HepG2 (cell line): ENCODE data around the gene NOL4L. TPM values are rescaled to one million over a fixed set of nuclear protein-coding genes. Genes with fewer than 3 reads are reported as not detected.
A peak's percentile ranks its signal among the peaks of the same experiment; 100 is the strongest.

Source experiments
- RXRB ChIP-seq: IDR thresholded peaks from 2 replicates; pipeline ENCODE4 v1.6.1; 2016; ENCODE audit warnings: borderline replicate concordance, missing genetic modification reagents, missing compliant biosample characterization
- ZNF333 ChIP-seq: sonication (generic); formaldehyde crosslinking; IDR thresholded peaks from 2 replicates; pipeline ENCODE4 v1.4.0; 2020; ENCODE audit warnings: mild to moderate bottlenecking, missing genetic modification reagents, borderline replicate concordance
- ZNF749 ChIP-seq: sonication (generic); formaldehyde crosslinking; IDR thresholded peaks from 2 replicates; pipeline ENCODE4 v1.8.0; 2022; ENCODE audit warnings: mild to moderate bottlenecking, missing genetic modification reagents, moderate library complexity, borderline replicate concordance
- polyA plus RNA-seq, 8 experiments: library from polyadenylated mRNA; depleted of rRNA in 3 of 8; stranded (reverse) in 7 of 8; unstranded in 1 of 8; fragments of >200 nt; fragmentation: Illumina TruSeq in 4 of 8; extraction: Trizol in 4 of 8; gene quantifications; 2 replicates each; pipeline versions ENCODE4 v1.2.1 to v1.2.3, GENCODE V29; 2011 to 2016; ENCODE audit warnings: low read depth in 4 of 8, missing spikeins in 1 of 8, mixed read lengths in 1 of 8; ENCODE audit not compliant: insufficient read depth in 1 of 8
- total RNA-seq, 5 experiments: library from RNA; depleted of rRNA; stranded (reverse); fragments of >200 nt; fragmentation: Illumina TruSeq; extraction: Trizol; gene quantifications; 2 replicates each; pipeline ENCODE4 v1.2.3, GENCODE V29; 2016; ENCODE audit warnings: low read depth in 1 of 5
- TF ChIP-seq, protein P1 (sequence below): sonication (generic); formaldehyde crosslinking; IDR thresholded peaks from 2 replicates; pipeline ENCODE4 v1.5.1; 2020; ENCODE audit warnings: mild to moderate bottlenecking, missing genetic modification reagents, borderline replicate concordance
- TF ChIP-seq, protein P2 (sequence below): sonication (generic); formaldehyde crosslinking; IDR thresholded peaks from 2 replicates; pipeline ENCODE4 v1.4.0; 2020; ENCODE audit warnings: missing genetic modification reagents, borderline replicate concordance

Gene NOL4L
- total and polyA plus RNA-seq, 2 of the 13 experiments (the other 11 are each of a cell fraction or from before 2014, with no cell fraction given): 16.6 to 35.4 TPM

DNA sequence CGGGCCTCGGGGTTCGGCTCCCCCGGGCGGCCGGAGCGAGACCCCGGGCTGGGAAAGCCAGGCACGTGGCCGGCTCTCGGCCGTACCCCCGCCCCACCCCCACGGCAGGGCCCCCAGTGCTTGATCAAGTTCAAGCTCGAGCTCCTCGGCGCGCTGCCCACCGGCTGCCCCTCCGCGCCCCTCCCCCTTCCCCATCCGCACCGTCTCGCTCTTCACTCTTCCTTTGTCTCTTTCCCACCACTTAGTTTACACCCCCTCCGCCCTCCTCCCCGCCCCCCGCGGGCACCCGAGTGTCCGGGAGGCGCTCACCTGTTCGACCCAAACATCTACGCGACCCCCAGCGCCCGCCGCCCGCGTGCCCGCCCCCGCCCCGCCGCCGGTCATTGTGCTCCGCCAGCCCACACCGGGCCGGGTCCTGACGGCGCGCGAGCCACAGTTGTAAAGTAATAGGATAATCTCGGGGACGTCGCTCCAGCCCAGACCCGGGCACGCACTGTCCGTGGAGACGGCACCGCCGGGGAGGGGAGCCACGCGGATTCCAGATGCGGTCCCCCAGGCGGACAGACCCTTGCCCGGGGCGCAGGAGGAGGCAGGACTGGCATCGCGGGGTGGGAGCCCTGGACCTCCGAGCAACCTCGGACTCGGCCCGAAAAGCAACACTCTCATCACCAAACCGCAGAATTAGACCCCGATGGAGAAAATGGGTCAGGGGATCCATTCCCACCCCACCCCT lies 100.7 kb downstream of the NOL4L start (continued):
- TF ChIP-seq, protein P1, sequence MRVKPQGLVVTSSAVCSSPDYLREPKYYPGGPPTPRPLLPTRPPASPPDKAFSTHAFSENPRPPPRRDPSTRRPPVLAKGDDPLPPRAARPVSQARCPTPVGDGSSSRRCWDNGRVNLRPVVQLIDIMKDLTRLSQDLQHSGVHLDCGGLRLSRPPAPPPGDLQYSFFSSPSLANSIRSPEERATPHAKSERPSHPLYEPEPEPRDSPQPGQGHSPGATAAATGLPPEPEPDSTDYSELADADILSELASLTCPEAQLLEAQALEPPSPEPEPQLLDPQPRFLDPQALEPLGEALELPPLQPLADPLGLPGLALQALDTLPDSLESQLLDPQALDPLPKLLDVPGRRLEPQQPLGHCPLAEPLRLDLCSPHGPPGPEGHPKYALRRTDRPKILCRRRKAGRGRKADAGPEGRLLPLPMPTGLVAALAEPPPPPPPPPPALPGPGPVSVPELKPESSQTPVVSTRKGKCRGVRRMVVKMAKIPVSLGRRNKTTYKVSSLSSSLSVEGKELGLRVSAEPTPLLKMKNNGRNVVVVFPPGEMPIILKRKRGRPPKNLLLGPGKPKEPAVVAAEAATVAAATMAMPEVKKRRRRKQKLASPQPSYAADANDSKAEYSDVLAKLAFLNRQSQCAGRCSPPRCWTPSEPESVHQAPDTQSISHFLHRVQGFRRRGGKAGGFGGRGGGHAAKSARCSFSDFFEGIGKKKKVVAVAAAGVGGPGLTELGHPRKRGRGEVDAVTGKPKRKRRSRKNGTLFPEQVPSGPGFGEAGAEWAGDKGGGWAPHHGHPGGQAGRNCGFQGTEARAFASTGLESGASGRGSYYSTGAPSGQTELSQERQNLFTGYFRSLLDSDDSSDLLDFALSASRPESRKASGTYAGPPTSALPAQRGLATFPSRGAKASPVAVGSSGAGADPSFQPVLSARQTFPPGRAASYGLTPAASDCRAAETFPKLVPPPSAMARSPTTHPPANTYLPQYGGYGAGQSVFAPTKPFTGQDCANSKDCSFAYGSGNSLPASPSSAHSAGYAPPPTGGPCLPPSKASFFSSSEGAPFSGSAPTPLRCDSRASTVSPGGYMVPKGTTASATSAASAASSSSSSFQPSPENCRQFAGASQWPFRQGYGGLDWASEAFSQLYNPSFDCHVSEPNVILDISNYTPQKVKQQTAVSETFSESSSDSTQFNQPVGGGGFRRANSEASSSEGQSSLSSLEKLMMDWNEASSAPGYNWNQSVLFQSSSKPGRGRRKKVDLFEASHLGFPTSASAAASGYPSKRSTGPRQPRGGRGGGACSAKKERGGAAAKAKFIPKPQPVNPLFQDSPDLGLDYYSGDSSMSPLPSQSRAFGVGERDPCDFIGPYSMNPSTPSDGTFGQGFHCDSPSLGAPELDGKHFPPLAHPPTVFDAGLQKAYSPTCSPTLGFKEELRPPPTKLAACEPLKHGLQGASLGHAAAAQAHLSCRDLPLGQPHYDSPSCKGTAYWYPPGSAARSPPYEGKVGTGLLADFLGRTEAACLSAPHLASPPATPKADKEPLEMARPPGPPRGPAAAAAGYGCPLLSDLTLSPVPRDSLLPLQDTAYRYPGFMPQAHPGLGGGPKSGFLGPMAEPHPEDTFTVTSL: no peak; the same call in 1 of the 2 replicates
- TF ChIP-seq RXRB (CRISPR knock-in tag) (0 out of 2 replicates have a peak, but pooled peaks have one; percentile 2), ZNF749 (CRISPR knock-in tag) (0 out of 2 replicates have a peak, but pooled peaks have one; percentile 56), ZNF333 (peak; percentile 55; the same call in 1 of the 2 replicates)
- TF ChIP-seq, protein P2, sequence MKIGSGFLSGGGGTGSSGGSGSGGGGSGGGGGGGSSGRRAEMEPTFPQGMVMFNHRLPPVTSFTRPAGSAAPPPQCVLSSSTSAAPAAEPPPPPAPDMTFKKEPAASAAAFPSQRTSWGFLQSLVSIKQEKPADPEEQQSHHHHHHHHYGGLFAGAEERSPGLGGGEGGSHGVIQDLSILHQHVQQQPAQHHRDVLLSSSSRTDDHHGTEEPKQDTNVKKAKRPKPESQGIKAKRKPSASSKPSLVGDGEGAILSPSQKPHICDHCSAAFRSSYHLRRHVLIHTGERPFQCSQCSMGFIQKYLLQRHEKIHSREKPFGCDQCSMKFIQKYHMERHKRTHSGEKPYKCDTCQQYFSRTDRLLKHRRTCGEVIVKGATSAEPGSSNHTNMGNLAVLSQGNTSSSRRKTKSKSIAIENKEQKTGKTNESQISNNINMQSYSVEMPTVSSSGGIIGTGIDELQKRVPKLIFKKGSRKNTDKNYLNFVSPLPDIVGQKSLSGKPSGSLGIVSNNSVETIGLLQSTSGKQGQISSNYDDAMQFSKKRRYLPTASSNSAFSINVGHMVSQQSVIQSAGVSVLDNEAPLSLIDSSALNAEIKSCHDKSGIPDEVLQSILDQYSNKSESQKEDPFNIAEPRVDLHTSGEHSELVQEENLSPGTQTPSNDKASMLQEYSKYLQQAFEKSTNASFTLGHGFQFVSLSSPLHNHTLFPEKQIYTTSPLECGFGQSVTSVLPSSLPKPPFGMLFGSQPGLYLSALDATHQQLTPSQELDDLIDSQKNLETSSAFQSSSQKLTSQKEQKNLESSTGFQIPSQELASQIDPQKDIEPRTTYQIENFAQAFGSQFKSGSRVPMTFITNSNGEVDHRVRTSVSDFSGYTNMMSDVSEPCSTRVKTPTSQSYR (CRISPR knock-in tag): peak; percentile 68
